HG02798 (cell line): ENCODE measurements around the gene CCDC78.

Experiments
- ATAC-seq: cut with Tn5 transposase; IDR thresholded peaks from one replicate; pipeline ENCODE4 v1.9.1; 2021; ENCODE audit warnings: mild to moderate bottlenecking; ENCODE audit not compliant: unreplicated experiment, poor library complexity

The CCDC78 gene

DNA sequence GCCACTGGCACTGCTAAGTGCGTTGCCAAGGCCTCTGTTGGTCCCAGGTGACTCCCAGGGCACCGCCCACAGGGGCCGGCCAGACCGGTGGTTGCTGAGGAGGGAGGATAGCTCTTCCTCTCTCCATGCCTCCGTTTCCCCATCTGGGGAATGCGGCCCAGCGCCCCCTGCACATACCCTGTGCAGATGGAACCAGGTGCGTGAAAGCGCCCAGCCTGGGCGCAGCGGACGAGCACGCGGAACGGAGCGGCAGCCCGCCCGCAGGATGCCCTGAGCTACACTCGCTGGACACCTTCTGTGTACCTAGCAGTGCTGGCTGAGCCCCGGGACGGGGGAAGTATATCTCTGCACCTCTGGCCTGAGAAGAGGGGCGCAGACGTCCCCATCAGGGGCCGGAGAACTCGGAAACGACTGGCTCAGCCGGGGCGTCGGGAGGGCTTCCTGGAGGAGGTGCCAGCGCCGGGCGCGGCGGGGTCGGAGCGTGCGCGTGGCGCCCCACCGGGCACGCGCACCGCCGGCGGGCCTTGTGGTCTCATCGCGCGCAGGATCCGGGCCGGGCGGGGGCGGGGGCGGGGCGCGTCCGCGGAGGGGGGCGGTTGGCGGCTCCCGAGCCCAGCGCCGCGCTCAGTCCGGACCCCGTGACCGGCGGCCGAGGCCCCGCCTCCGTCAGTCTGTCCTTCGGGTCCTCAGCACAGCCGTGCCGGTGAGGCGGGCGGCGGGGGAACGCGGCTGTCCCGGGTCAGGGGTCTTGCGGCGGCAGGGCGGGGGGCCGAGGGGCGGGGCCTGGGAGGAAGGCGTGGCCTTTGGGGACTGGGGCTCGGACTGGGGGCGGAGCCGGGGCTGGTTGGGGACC lies at the start of gene CCDC78, which contains the start of gene HAGHL:
Gene CCDC78 (minus strand): TSS at position 6 of the 853 bp plus-strand sequence. CDS start 76 bp downstream, outside the sequence.
Gene HAGHL (plus strand): TSS at position 669 of the 853 bp plus-strand sequence. CDS start 404 bp downstream, outside the sequence.
- peak; percentile 44 for ATAC-seq

DNA sequence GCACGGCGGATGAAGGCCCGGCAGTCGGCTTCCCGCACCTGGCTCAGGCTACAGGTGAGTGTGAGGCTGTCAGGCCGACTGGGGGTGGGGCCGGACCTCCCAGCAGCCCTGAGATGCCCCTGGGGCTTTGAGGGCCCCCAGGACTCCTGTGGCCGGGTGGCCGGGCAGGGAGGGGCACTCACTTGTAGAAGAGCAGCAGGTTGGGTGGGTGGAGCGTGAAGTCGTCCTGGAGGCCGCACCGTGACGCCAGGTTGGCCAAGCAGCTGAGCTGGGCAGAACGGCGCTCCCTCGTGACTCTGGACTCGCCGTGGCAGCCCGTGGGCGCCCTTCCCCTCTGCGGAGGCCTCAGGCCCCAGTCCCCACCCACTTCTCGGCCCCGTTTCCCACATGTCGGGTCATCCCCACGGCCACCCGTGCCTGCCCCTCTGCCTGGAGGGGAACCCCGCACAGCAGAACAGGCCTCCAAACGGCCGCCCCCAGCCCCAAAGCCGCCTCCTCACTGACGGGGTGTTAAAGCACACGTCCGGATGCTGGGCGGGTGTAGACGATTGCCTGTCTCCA lies 49.1 kb upstream of the CCDC78 start:
- no peak for ATAC-seq

DNA sequence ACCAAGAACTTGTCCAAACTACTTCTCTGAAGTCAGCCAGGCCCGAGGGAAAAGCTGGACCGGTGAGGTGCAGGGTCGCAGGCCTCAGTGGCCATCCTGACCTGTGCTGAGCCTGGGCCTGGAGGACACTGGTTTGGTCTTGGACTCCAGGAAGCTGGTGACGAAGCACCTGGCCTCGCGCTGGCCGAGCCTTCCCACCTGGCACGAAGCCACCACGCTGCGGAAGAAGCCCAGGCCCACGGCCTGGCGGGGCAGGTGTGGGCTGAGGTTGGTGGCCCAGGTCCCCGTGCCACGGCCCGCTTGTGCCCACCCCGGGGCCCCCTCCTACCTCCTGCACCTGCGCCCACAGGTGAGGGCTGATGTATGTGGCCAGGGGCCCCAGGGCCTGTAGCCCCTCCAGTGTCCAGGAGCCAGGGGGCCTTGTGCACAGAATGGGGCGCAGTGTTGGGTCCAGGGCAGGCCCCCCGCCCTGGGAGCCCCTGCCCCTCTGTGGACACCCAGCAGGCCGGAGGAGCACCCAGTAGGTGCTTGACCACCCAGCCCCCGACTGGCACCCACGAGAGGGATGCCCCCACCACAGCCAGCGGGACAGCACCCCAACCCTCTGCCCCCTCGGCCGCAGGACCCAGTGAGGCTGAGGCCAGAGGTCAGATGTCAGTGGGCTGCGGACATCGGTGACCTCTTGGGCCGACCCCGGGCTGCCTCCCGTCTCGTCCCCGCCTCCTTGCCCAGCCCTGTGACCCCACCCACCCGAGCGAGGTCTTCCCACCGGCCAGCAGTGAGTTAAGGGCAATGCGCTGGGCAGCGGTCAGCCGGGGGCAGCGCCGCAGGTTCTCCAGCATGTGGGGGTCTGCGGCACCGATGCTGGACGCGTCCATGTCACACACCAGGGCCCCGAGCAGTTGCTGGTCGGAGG lies 48.1 kb upstream of the CCDC78 start:
- no peak for ATAC-seq

DNA sequence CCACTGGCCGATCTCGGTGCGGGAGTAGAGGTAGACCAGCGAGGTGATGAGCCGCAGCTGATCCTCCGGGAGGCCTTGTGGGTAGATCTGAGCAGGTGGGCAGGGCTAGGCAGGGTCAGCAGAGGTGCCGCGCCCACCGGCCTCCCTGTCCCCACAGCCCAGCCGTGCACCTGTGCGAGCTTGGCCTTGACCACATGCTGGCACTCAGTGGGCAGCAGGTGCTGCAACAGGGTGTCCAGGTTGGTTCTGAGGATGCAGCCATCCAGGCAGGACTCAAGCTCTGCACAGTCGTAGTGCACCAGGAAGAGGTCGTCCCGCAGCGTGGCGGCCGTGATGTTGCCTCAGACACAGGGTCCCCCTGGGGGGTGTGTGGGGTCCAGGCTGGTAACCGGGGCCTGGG lies 46.7 kb upstream of the CCDC78 start:
- ATAC-seq, result no peak

DNA sequence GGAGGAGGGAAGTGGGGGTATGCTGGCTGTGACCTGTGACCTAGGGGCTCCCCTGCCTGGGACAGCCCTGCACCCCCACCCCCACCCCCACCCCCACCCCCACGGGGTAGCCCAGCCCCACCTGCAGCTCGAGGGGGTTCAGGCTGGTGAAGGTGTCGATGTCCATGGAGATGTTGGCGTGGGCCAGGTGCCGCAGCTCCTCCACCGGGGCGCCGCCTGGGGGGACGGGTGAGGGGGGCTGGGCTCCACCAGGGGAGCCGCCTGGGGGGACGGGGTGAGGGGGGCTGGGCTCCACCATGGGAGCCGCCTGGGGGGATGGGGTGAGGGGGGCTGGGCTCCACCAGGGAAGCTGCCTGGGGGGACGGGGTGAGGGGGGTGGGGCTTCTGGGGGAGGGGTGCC lies 44.2 kb upstream of the CCDC78 start:
- ATAC-seq, result no peak

DNA sequence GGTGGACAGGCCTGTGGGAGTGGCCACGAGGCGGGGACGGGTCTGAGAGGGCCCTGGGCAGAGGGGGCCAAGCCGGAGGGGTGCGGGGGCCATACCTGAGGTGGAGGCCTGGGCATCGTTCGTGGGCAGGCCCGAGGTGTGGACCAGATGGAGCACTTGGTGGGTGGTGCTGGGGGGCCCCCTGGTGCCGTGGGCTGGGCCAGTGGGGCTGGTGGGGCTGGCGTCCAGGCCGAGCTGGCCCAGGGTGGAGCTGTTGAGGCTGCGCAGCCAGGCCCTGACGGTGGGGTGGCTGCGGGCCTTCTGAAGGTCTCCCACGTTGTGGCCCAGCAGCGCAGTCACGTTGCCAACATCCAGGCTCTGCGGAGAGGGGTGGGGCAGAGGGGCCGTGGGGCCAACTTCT lies 43.7 kb upstream of the CCDC78 start:
- ATAC-seq, result no peak

DNA sequence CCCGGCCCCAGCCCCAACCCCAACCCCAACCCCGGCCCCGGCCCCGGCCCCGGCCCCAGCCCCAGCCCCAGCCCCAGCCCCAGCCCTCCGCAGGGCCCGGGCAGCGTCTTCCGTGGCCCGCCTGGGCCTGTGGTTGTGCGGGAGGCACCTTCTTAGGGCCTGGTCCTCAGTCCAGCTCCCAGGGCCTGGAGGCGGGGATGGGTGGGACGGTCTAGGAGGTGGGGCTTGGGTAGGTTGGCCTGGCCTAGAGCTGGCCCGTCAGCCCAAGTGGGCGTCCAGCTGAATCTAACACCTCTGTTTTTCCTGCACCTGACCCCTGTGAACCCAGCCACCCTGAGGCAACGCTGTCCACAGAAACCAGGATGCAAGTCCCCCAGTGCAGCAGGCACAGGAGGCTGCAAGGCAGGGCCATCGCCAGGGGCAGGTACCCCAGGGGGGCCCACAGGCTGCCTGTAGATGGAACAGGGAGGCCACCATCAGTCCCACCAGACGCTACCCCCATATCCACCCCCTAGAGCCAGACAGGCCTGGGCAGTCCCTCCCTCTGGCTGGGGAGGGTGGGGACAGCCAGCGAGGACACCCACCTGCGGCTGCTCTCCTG lies 43.0 kb upstream of the CCDC78 start:
- ATAC-seq, result no peak

DNA sequence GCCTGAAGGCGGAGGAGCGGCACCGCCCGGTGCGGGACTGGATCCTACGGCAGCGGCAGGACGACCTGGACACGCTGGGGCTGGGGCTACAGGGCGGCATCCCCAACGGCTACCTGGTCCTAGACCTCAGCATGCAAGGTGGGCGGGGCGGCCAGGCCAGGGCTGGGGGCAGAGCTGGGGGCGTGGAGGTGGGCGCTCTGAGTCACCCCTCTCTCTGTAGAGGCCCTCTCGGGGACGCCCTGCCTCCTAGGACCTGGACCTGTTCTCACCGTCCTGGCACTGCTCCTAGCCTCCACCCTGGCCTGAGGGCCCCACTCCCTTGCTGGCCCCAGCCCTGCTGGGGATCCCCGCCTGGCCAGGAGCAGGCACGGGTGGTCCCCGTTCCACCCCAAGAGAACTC lies 42.2 kb upstream of the CCDC78 start:
- ATAC-seq, result no peak

DNA sequence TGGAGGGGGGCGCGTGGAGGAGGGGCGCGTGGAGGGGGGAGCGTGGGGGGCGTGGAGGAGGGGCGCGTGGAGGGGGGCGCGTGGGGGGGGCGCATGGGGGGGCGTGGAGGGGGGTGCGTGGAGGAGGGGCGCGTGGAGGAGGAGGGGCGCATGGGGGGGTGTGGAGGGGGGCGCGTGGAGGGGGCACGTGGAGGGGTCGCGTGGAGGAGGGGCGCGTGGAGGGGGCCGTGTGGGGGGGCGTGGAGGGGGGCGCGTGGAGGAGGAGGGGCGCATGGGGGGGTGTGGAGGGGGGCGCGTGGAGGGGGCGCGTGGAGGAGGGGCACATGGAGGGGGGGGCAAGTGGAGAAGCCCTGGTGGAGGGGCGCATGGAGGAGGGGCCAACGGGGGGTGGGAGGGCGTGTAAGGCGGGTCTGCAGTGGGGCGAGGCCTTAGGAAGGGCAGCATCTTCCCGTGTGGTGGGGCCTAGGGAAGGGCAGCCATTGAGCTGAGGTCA lies 41.5 kb upstream of the CCDC78 start:
- no peak for ATAC-seq

DNA sequence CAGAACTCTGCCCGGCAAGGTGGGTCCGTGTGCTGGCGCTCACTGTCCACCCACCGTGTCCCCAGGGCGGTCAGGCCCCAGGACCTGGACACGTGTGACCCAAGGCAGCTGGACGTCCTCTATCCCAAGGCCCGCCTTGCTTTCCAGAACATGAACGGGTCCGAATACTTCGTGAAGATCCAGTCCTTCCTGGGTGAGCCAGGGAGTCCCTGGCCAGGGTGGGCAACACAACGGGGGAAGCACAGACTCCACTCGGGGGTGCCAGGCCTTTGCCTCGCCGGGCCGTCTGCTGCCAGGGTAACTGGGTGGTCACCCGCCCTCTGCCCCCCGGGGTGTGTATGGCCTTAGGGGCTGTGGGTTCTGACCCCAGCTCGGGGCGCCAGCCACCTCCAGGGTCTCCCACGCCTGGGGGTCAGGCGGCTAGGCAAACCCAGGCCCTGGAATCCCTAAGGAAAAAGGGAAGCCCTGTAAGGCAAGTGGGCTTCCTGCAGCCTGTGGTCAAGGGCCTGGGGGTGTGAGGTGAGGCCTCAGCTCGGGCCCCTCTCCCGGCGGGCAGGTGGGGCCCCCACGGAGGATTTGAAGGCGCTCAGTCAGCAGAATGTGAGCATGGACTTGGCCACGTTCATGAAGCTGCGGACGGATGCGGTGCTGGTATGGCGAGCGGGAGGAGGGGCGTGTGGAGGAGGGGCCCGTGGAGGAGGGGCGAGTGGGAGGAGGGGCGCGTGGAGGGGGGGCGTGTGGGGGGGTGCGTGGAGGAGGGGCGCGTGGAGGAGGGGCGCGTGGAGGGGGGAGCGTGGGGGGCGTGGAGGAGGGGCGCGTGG lies 40.8 kb upstream of the CCDC78 start:
- no peak for ATAC-seq

DNA sequence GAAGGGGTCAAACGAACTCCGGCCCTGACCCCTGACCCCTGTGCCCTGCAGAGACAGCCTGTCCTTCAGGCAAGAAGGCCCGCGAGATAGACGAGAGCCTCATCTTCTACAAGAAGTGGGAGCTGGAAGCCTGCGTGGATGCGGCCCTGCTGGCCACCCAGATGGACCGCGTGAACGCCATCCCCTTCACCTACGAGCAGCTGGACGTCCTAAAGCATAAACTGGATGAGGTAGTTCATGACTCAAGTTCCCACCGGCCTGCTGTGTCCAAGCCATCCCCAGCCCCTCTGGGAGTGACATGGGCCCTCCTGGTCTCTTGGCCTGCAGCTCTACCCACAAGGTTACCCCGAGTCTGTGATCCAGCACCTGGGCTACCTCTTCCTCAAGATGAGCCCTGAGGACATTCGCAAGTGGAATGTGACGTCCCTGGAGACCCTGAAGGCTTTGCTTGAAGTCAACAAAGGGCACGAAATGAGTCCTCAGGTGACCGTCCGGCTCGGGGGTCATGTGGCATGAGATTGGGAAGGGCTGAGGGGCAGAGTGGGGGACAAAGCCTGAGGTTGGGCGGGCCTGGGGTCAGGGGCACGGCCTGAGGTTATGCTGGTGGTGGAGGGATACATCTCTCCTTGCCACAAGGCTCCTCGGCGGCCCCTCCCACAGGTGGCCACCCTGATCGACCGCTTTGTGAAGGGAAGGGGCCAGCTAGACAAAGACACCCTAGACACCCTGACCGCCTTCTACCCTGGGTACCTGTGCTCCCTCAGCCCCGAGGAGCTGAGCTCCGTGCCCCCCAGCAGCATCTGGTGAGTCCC lies 40.0 kb upstream of the CCDC78 start:
- no peak for ATAC-seq

DNA sequence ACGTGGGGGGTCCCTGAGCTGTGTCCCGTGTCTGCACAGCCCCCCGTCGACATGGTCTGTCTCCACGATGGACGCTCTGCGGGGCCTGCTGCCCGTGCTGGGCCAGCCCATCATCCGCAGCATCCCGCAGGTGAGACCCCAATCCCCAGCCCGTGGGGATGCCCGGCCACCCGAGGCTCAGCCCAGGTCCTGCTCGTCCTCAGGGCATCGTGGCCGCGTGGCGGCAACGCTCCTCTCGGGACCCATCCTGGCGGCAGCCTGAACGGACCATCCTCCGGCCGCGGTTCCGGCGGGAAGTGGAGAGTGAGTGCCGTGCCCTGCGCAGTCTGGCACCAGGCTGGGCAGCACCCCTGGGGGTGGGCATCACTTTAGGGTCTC lies 39.2 kb upstream of the CCDC78 start:
- ATAC-seq, result no peak

DNA sequence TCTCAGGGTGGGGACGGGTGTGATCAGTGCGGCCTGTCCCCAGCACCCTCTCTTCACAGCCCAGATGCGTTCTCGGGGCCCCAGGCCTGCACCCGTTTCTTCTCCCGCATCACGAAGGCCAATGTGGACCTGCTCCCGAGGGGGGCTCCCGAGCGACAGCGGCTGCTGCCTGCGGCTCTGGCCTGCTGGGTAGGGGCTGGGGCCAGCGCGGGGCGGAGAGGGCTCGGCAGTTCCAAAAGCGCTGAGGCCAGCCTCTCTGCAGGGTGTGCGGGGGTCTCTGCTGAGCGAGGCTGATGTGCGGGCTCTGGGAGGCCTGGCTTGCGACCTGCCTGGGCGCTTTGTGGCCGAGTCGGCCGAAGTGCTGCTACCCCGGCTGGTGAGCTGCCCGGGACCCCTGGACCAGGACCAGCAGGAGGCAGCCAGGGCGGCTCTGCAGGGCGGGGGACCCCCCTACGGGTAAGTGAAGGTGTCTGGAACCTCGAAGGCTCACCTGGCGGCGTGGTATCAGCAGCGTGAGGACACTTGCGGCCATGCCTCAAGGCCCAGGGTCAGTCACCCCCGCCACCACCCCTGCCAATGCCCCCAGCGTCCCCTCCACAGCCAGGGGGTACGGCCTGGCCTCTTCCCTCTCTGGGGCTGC lies 38.7 kb upstream of the CCDC78 start:
- ATAC-seq, result no peak

DNA sequence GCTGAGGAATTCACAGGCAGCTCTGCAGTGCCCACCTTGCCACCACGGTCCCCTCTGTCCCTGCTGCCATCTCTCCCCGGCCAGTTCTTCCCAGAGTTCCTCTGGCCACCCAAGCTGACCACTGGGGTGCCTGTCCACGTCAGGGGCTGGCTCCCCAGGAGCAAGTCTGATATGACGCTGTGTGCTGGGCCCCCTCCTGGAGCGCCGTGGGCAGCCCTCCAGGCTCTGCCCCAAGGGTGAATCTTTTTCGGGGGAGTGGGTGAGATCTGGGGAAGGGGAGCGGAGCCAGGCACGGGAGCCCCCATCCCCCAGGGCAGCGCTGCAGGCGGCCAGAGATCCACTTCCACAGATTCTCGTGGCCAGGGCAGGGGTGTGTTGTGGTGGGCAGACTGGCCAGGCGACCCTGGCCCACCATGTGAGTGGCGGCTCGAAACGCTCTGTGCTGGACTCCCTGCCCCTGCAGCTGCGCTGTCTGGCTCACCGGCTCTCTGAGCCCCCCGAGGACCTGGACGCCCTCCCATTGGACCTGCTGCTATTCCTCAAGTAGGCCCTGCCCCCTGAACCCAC lies 38.0 kb upstream of the CCDC78 start:
- ATAC-seq, result no peak

DNA sequence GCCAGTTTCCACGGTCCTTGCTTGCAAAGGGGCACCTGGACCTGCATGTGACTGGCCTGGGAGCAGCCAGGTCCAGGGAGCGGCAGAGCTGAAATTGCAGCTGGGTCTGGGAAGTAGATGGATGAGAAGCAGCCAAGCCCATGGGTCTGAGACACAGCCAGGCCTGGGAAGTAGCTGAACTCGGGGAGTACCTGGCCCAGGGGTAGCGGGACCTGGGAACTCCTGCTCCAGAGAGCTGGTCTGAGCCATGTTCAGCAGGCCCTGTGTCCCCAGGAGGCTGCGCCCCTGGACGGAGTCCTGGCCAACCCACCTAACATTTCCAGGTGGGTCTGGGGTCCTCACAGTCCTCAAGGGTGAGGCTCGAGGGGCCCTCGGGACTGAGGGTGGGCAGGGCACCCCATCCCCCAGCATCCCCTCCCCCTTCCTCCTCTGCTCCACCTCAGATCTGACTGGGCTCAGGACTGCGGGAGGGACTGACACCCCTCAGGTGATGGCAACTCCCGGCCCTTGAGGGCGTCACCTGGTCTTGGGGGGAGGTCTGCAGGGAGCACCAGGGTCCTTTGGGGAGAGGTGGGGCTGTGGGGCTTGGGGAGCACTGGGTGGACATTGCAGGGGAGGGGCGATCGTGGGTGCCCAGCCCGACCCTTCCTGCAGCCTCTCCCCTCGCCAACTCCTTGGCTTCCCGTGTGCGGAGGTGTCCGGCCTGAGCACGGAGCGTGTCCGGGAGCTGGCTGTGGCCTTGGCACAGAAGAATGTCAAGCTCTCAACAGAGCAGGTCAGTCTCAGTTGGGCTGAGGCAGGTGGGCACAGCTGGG lies 37.3 kb upstream of the CCDC78 start:
- ATAC-seq, result no peak

DNA sequence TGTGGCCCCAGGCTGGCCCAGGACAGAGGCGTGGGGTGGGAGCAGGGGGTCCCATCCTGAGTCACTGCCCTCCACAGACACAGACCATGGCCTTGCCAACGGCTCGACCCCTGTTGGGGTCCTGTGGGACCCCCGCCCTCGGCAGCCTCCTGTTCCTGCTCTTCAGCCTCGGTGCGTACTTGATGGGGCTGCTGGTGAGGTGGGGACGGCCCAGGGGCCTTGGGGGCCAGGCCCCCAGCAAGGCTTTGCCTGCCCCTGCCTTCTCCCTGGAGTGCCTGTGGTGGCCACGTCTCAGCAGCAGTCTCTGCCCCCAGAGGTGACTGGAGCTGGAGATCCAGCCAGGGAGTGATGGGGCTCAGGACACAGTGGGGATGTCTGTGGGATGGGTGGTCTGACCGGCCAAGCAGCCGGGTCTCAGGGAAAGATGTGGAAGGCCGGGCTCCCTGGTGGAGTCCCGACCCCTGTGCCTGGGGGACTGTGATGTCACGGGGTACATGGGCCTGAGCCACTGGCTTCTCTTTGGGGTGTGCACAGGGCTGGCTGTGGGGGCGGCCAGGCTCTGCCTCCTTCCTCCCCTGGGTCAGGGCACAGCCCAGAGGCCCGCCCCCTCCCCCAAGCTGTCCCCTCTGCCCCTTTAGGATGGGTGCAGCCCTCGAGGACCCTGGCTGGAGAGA lies 36.5 kb upstream of the CCDC78 start:
- ATAC-seq, result no peak
